Neuronal stem cell (in vitro differentiated cells): ENCODE data around the gene BMPER.

ENCODE experiments used
- DNase-seq: peaks from one replicate; pipeline ENCODE4 v3.0.0-alpha.2; 2013; ENCODE audit warnings: low spot score
- H2AFZ ChIP-seq: one replicate; pipeline ENCODE4 v1.6.1; 2013; ENCODE audit warnings: mild to moderate bottlenecking, low read length, inconsistent platforms
- H2AK5ac ChIP-seq: 2 replicates; pipeline ENCODE4 v1.6.1; 2013; ENCODE audit warnings: low read depth, mild to moderate bottlenecking, inconsistent platforms, low read length, moderate library complexity, mixed read lengths
- H2BK120ac ChIP-seq: 2 replicates; pipeline ENCODE4 v1.6.1; 2013; ENCODE audit warnings: low read depth, mild to moderate bottlenecking, inconsistent platforms, low read length, moderate library complexity, mixed read lengths
- H2BK12ac ChIP-seq: one replicate; pipeline ENCODE4 v1.6.1; 2013; ENCODE audit warnings: low read length, inconsistent platforms
- H2BK15ac ChIP-seq: 2 replicates; pipeline ENCODE4 v1.6.1; 2013; ENCODE audit warnings: mild to moderate bottlenecking, low read length, inconsistent platforms, mixed read lengths
- H2BK5ac ChIP-seq: one replicate; pipeline ENCODE4 v1.6.1; 2013; ENCODE audit warnings: inconsistent platforms, mild to moderate bottlenecking, low read length, moderate library complexity
- H3K14ac ChIP-seq: one replicate; pipeline ENCODE4 v1.6.1; 2013; ENCODE audit warnings: low read length, inconsistent platforms
- H3K18ac ChIP-seq: 2 replicates; pipeline ENCODE4 v1.6.1; 2013; ENCODE audit warnings: low read length, inconsistent platforms
- H3K23ac ChIP-seq: 2 replicates; pipeline ENCODE4 v1.6.1; 2013; ENCODE audit warnings: low read depth, mild to moderate bottlenecking, mixed read lengths, low read length, inconsistent platforms; ENCODE audit not compliant: poor library complexity
- H3K27ac ChIP-seq: replicated peaks from 3 replicates; pipeline ENCODE4 v1.5.1; 2013; ENCODE audit warnings: low read length, inconsistent platforms
- H3K27me3 ChIP-seq, 3 experiments: 2 replicates each; pipeline ENCODE4 v1.6.1; 2013; ENCODE audit warnings: low read length in 3 of 3, mild to moderate bottlenecking in 2 of 3, inconsistent platforms in 1 of 3, low read depth in 1 of 3, mixed read lengths in 1 of 3, moderate library complexity in 1 of 3; ENCODE audit not compliant: control insufficient read depth in 3 of 3, insufficient read depth in 3 of 3
- H3K36me3 ChIP-seq, 2 donors: replicated peaks in 1 of 2; 2 replicates each; pipeline ENCODE4 v1.6.1; 2013; ENCODE audit warnings: low read length in 2 of 2; ENCODE audit not compliant: control insufficient read depth in 2 of 2, insufficient read depth in 2 of 2
- H3K4ac ChIP-seq: 2 replicates; pipeline ENCODE4 v1.6.1; 2013; ENCODE audit warnings: inconsistent platforms, mild to moderate bottlenecking, low read length, moderate library complexity
- H3K4me1 ChIP-seq, 2 donors: 1 replicate in 1 of 2; 2 replicates in 1 of 2; pipeline ENCODE4 v1.6.1; 2013; ENCODE audit warnings: low read length in 2 of 2, low read depth in 1 of 2; ENCODE audit not compliant: control insufficient read depth in 2 of 2, insufficient read depth in 1 of 2
- H3K4me2 ChIP-seq: one replicate; pipeline ENCODE4 v1.6.1; 2013; ENCODE audit warnings: mild to moderate bottlenecking, low read length, inconsistent platforms; ENCODE audit not compliant: insufficient read depth, poor library complexity, severe bottlenecking
- H3K4me3 ChIP-seq, 2 donors: 2 replicates each; pipeline ENCODE4 v1.5.1; 2013; ENCODE audit warnings: low read length in 2 of 2, mild to moderate bottlenecking in 2 of 2, inconsistent platforms in 1 of 2, moderate library complexity in 1 of 2
- H3K79me1 ChIP-seq: one replicate; pipeline ENCODE4 v1.6.1; 2013; ENCODE audit warnings: low read depth, mild to moderate bottlenecking, inconsistent platforms, low read length, moderate library complexity
- H3K9ac ChIP-seq: one replicate; pipeline ENCODE4 v1.6.1; 2013; ENCODE audit warnings: mild to moderate bottlenecking, low read depth, low read length, inconsistent platforms; ENCODE audit not compliant: poor library complexity
- H3K9me3 ChIP-seq, 2 donors: replicated peaks in 1 of 2; 2 replicates each; pipeline versions ENCODE3 to v1.6.1; 2013; ENCODE audit warnings: low read length in 2 of 2, mild to moderate bottlenecking in 2 of 2, inconsistent platforms in 1 of 2, low read depth in 1 of 2, mixed read lengths in 1 of 2, moderate library complexity in 1 of 2; ENCODE audit not compliant: control insufficient read depth in 2 of 2, insufficient read depth in 1 of 2
- H4K8ac ChIP-seq: one replicate; pipeline ENCODE4 v1.6.1; 2013; ENCODE audit warnings: low read depth, mild to moderate bottlenecking, inconsistent platforms, low read length, moderate library complexity
- H4K91ac ChIP-seq: one replicate; pipeline ENCODE4 v1.6.1; 2013; ENCODE audit warnings: low read length, low read depth, mild to moderate bottlenecking, inconsistent platforms; ENCODE audit not compliant: poor library complexity
- WGBS, 2 donors: extraction: QIAGEN DNeasy Blood & Tissue Kit; methylation state at CpG; one replicate each; pipeline ENCODE4 v1.1.7; 2013; ENCODE audit warnings: missing lambda C conversion rate in 2 of 2, mixed read lengths in 1 of 2; ENCODE audit not compliant: insufficient read length in 2 of 2, insufficient replicate concordance in 1 of 2; ENCODE audit errors: extremely low coverage in 2 of 2; 5-methylcytosine and 5-hydroxymethylcytosine counted together

Gene BMPER

GRCh38 chr7:34074421-34074820, 169.1 kb downstream of the BMPER start:
- Histone ChIP-seq H3K4ac (no peak overlapping the region), H3K27me3 (no peaks in the 10 kb centered on the region)
- WGBS, 2 donors: no CpG with 5 or more reads among the region's 7 CpGs

GRCh38 chr7:34075523-34076370, 170.4 kb downstream of the BMPER start:
- peaks cover 0 to 2% of the 10 kb centered on the region in 2 donors for H3K9me3 ChIP-seq
- no peak overlapping the region for H4K8ac ChIP-seq
- no CpG with 5 or more reads among the region's 9 CpGs for WGBS, 2 donors
- H3K14ac ChIP-seq: no peak overlapping the region
- no peak overlapping the region for H3K18ac ChIP-seq
- H3K4me3 ChIP-seq: no peak overlapping the region
- H2BK120ac ChIP-seq: no peak overlapping the region
- no peak overlapping the region for H2BK5ac ChIP-seq
- H2BK15ac ChIP-seq: no peak overlapping the region
- no peaks in the 10 kb centered on the region for H3K27me3 ChIP-seq
- H4K91ac ChIP-seq: no peak overlapping the region
- no peak overlapping the region for H2AFZ ChIP-seq
- no peak overlapping the region for H2BK12ac ChIP-seq
- H2AK5ac ChIP-seq: no peak overlapping the region
- no peak overlapping the region for H3K4me2 ChIP-seq
- no peak overlapping the region for H3K27ac ChIP-seq
- H3K36me3 ChIP-seq: no peaks in the 10 kb centered on the region
- no peaks in the 10 kb centered on the region for H3K4me1 ChIP-seq
- H3K23ac ChIP-seq: no peak overlapping the region
- no peaks in the 10 kb centered on the region for H3K79me1 ChIP-seq
- DNase-seq: no peak
- no peak overlapping the region for H3K4ac ChIP-seq
- H3K9ac ChIP-seq: no peak overlapping the region

More at GRCh38 chr7:34074421-34074820, 169.1 kb downstream of the BMPER start:
- Histone ChIP-seq H2BK120ac (no peak overlapping the region), H2BK5ac (no peak overlapping the region), H3K27ac (no peak overlapping the region), H3K9me3 (peaks cover 0 to 2% of the 10 kb centered on the region in 2 donors), H3K14ac (peak overlapping the region; percentile 4), H3K4me1 (no peaks in the 10 kb centered on the region), H2AFZ (no peak overlapping the region), H2BK12ac (no peak overlapping the region), H4K8ac (no peak overlapping the region), H3K4me2 (no peak overlapping the region), H3K9ac (no peak overlapping the region), H3K4me3 (no peak overlapping the region), H3K23ac (no peak overlapping the region), H4K91ac (no peak overlapping the region), H2AK5ac (no peak overlapping the region), H2BK15ac (no peak overlapping the region), H3K36me3 (no peaks in the 10 kb centered on the region), H3K79me1 (no peaks in the 10 kb centered on the region), H3K18ac (no peak overlapping the region)
- no peak for DNase-seq

- no peaks in the 10 kb centered on the region for H3K79me1 ChIP-seq
- no peak overlapping the region for H3K4me3 ChIP-seq
- no peak overlapping the region for H3K14ac ChIP-seq
- no peaks in the 10 kb centered on the region for H3K4me1 ChIP-seq
- H3K36me3 ChIP-seq: no peaks in the 10 kb centered on the region
- H4K91ac ChIP-seq: no peak overlapping the region
- no peak overlapping the region for H3K23ac ChIP-seq
- H2BK5ac ChIP-seq: no peak overlapping the region
- no peak overlapping the region for H3K4me2 ChIP-seq
- H2BK120ac ChIP-seq: no peak overlapping the region
- no peak overlapping the region for H3K18ac ChIP-seq
- WGBS, 2 donors: no CpG with 5 or more reads among the region's 2 CpGs
- H3K9me3 ChIP-seq: peaks cover 0 to 2% of the 10 kb centered on the region in 2 donors
- H3K27me3 ChIP-seq: no peaks in the 10 kb centered on the region
- H2BK15ac ChIP-seq: no peak overlapping the region
- H2AFZ ChIP-seq: no peak overlapping the region
- no peak overlapping the region for H2BK12ac ChIP-seq
- no peak overlapping the region for H3K4ac ChIP-seq
- H2AK5ac ChIP-seq: no peak overlapping the region
- H4K8ac ChIP-seq: no peak overlapping the region
- H3K9ac ChIP-seq: no peak overlapping the region
- no peak overlapping the region for H3K27ac ChIP-seq
- no peak for DNase-seq
These were observed 171.8 kb downstream of the BMPER start for GRCh38 chr7:34077168-34077567.

- no peak overlapping the region for H3K23ac ChIP-seq
- no peaks in the 10 kb centered on the region for H3K36me3 ChIP-seq
- peak overlapping the region; percentile 86 for H3K18ac ChIP-seq
- H3K27me3 ChIP-seq: no peaks in the 10 kb centered on the region
- H3K79me1 ChIP-seq: no peaks in the 10 kb centered on the region
- H3K4me1 ChIP-seq: no peaks in the 10 kb centered on the region
- no peak overlapping the region for H2AK5ac ChIP-seq
- no peak overlapping the region for H4K91ac ChIP-seq
- no peaks in the 10 kb centered on the region for H3K9me3 ChIP-seq
- H2BK120ac ChIP-seq: no peak overlapping the region
- H3K4ac ChIP-seq: no peak overlapping the region
- H2AFZ ChIP-seq: no peak overlapping the region
- peak overlapping the region; percentile 14 for H3K14ac ChIP-seq
- no peak overlapping the region for H3K27ac ChIP-seq
- H3K4me3 ChIP-seq: no peak overlapping the region
- DNase-seq: no peak
- no peak overlapping the region for H2BK15ac ChIP-seq
- no CpG with 5 or more reads among the region's 30 CpGs for WGBS, 2 donors
- H3K9ac ChIP-seq: no peak overlapping the region
- no peak overlapping the region for H2BK5ac ChIP-seq
- H3K4me2 ChIP-seq: no peak overlapping the region
- H2BK12ac ChIP-seq: peak overlapping the region; percentile 43
- no peak overlapping the region for H4K8ac ChIP-seq
These were observed 173.5 kb downstream of the BMPER start for GRCh38 chr7:34078864-34079263.
